IMR-90 (cell line): ENCODE data around the gene RBM39. TPM values are rescaled to one million over a fixed set of nuclear protein-coding genes. Genes with fewer than 3 reads are reported as not detected.
A peak's percentile ranks its signal among the peaks of the same experiment; 100 is the strongest.
"Not testable (repeated sequence)": the region's sequence is repeated elsewhere in the genome, so short reads cannot be mapped to it uniquely, and the experiment has no call there.

ENCODE experiments used
- ATAC-seq: fragments of 200-7000 bp; cut with Tn5 transposase; 2 replicates; pipeline ENCODE4 v1.9.1; 2020; ENCODE audit warnings: low read depth, mild to moderate bottlenecking, moderate library complexity
- BruUV-seq: library from RNA; stranded (reverse); fragments of 400-500 nt; replicated peaks from 2 replicates; lab custom pipeline; 2021; lab: Mats Ljungman, UMichigan
- CTCF ChIA-PET: fragments of 300-600 bp; formaldehyde crosslinking; extraction: SDS; loops from one replicate; lab custom pipeline; 2021; ENCODE audit warnings: antibody characterized with exemption; lab: Yijun Ruan, JAX
- POLR2A ChIA-PET: fragments of 300-600 bp; sonication (Branson Sonifier 250); formaldehyde crosslinking; loops from one replicate; lab custom pipeline; 2022; ENCODE audit warnings: antibody characterized with exemption; ENCODE audit not compliant: unreplicated experiment; lab: Charles Lee
- DNase-seq: peaks from one replicate; pipeline ENCODE4 v3.0.0; 2013
- H2AFZ ChIP-seq: replicated peaks from 2 replicates; pipeline ENCODE3; 2013; ENCODE audit warnings: low read length, mild to moderate bottlenecking; ENCODE audit not compliant: poor library complexity
- H2AK5ac ChIP-seq: 2 replicates; pipeline ENCODE4 v1.6.1; 2013; ENCODE audit warnings: low read depth, low read length, inconsistent platforms
- H2AK9ac ChIP-seq: replicated peaks from 2 replicates; pipeline ENCODE3; 2013; ENCODE audit warnings: mild to moderate bottlenecking, low read depth, low read length, moderate library complexity; ENCODE audit not compliant: poor library complexity
- H2BK120ac ChIP-seq: 2 replicates; pipeline ENCODE4 v1.6.1; 2013; ENCODE audit warnings: low read depth, low read length, inconsistent platforms
- H2BK15ac ChIP-seq: 3 replicates; pipeline ENCODE4 v1.6.1; 2013; ENCODE audit warnings: low read depth, low read length, inconsistent platforms
- H2BK20ac ChIP-seq: 2 replicates; pipeline ENCODE4 v1.6.1; 2013; ENCODE audit warnings: low read depth, mild to moderate bottlenecking, inconsistent platforms, low read length, moderate library complexity
- H2BK5ac ChIP-seq: 2 replicates; pipeline ENCODE4 v1.6.1; 2013; ENCODE audit warnings: mild to moderate bottlenecking, low read depth, low read length, inconsistent platforms; ENCODE audit not compliant: poor library complexity, severe bottlenecking
- H3K14ac ChIP-seq: replicated peaks from 2 replicates; pipeline ENCODE4 v1.6.1; 2013; ENCODE audit warnings: low read depth, low read length, inconsistent platforms
- H3K18ac ChIP-seq: 2 replicates; pipeline ENCODE4 v1.6.1; 2013; ENCODE audit warnings: low read depth, low read length, control low read depth
- H3K23ac ChIP-seq: 2 replicates; pipeline ENCODE4 v1.6.1; 2013; ENCODE audit warnings: low read depth, low read length, inconsistent platforms
- H3K27ac ChIP-seq: 2 replicates; pipeline ENCODE4 v1.5.1; 2013; ENCODE audit warnings: mild to moderate bottlenecking, control low read depth, low read length; ENCODE audit not compliant: insufficient read depth
- H3K27me3 ChIP-seq: 2 replicates; pipeline ENCODE4 v1.6.1; 2013; ENCODE audit warnings: low read length; ENCODE audit not compliant: control insufficient read depth, insufficient read depth
- H3K36me3 ChIP-seq: 2 replicates; pipeline ENCODE4 v1.6.1; 2013; ENCODE audit warnings: low read length, mixed read lengths; ENCODE audit not compliant: control insufficient read depth, insufficient read depth
- H3K4ac ChIP-seq: 2 replicates; pipeline ENCODE4 v1.6.1; 2013; ENCODE audit warnings: low read depth, low read length, inconsistent platforms
- H3K4me1 ChIP-seq: 2 replicates; pipeline ENCODE4 v1.6.1; 2013; ENCODE audit warnings: low read length, mixed read lengths; ENCODE audit not compliant: control insufficient read depth, insufficient read depth
- H3K4me2 ChIP-seq: 2 replicates; pipeline ENCODE4 v1.6.1; 2013; ENCODE audit warnings: low read depth, mild to moderate bottlenecking, control low read depth, low read length, moderate library complexity
- H3K4me3 ChIP-seq: 2 replicates; pipeline ENCODE4 v1.5.1; 2013; ENCODE audit warnings: low read depth, mild to moderate bottlenecking, control low read depth, low read length, moderate library complexity; ENCODE audit not compliant: insufficient read depth
- H3K56ac ChIP-seq: 2 replicates; pipeline ENCODE4 v1.6.1; 2013; ENCODE audit warnings: low read length, inconsistent platforms; ENCODE audit not compliant: insufficient read depth; ENCODE audit errors: extremely low read depth
- H3K79me1 ChIP-seq, 2 experiments: 2 replicates each; pipeline ENCODE4 v1.6.1; 2013; ENCODE audit warnings: low read length in 2 of 2, inconsistent platforms in 1 of 2, low read depth in 1 of 2
- H3K9ac ChIP-seq: 2 replicates; pipeline ENCODE4 v1.6.1; 2013; ENCODE audit warnings: low read depth, low read length, control low read depth
- H3K9me1 ChIP-seq: 2 replicates; pipeline ENCODE4 v1.6.1; 2013; ENCODE audit warnings: low read length, inconsistent platforms; ENCODE audit not compliant: insufficient read depth
- H3K9me3 ChIP-seq: 2 replicates; pipeline ENCODE4 v1.6.1; 2013; ENCODE audit warnings: low read length; ENCODE audit not compliant: control insufficient read depth, insufficient read depth
- H4K20me1 ChIP-seq: 2 replicates; pipeline ENCODE4 v1.6.1; 2013; ENCODE audit warnings: low read length, inconsistent platforms; ENCODE audit not compliant: insufficient read depth
- H4K5ac ChIP-seq: 2 replicates; pipeline ENCODE4 v1.6.1; 2013; ENCODE audit warnings: mild to moderate bottlenecking, low read depth, low read length, control low read depth
- H4K8ac ChIP-seq, 2 experiments: 2 replicates each; pipeline ENCODE4 v1.6.1; 2013; ENCODE audit warnings: low read depth in 2 of 2, low read length in 2 of 2, control low read depth in 1 of 2, inconsistent platforms in 1 of 2
- H4K91ac ChIP-seq: 2 replicates; pipeline ENCODE4 v1.6.1; 2013; ENCODE audit warnings: low read depth, low read length, inconsistent platforms; ENCODE audit not compliant: insufficient read depth
- FOS ChIP-seq: fragments of 150-350 bp; IDR thresholded peaks from 2 replicates; pipeline ENCODE4 v1.6.1; 2016; ENCODE audit warnings: low read depth, low read length
- MAFK ChIP-seq: IDR thresholded peaks from 2 replicates; pipeline ENCODE4 v1.6.1; 2012; ENCODE audit warnings: low read depth, low read length, improper control_type of control experiment
- NFE2L2 ChIP-seq: fragments of 150-350 bp; IDR thresholded peaks from 2 replicates; pipeline ENCODE4 v1.6.1; 2016; ENCODE audit warnings: low read depth, mild to moderate bottlenecking, low read length
- RCOR1 ChIP-seq: IDR thresholded peaks from 2 replicates; pipeline ENCODE4 v1.6.1; 2012; ENCODE audit warnings: mild to moderate bottlenecking, low read length, improper control_type of control experiment; ENCODE audit not compliant: insufficient replicate concordance
- USF2 ChIP-seq: fragments of 150-350 bp; IDR thresholded peaks from 2 replicates; pipeline ENCODE4 v1.6.1; 2017; ENCODE audit warnings: mild to moderate bottlenecking, antibody characterized with exemption, low read length, low read depth
- WGBS, 2 experiments: methylation state at CpG; one replicate each; pipeline versions ENCODE4 v1.1.5 to v1.1.7; 2013; ENCODE audit warnings: missing lambda C conversion rate in 2 of 2; ENCODE audit not compliant: insufficient read length in 1 of 2; ENCODE audit errors: extremely low coverage in 2 of 2; 5-methylcytosine and 5-hydroxymethylcytosine counted together
- dilution Hi-C: fragments of 300-500 bp; cut with HindIII; formaldehyde crosslinking; loops from one replicate; pipeline ENCODE4 v1.14.3; 2018; ENCODE audit warnings: low sequenced_read_pairs; ENCODE audit not compliant: unreplicated experiment
- in situ Hi-C: fragments of 300-500 bp; cut with MboI; formaldehyde crosslinking; loops from 3 replicates; pipeline ENCODE4 v1.14.3; 2019; ENCODE audit warnings: low sequenced_read_pairs, inconsistent platforms, mixed read lengths
- intact Hi-C: fragments of 100-400 bp; cut with micrococcal nuclease; formaldehyde crosslinking; loops from 2 replicates; pipeline ENCODE4 v1.10.0; 2022
- polyA plus RNA-seq, 3 experiments: library from polyadenylated mRNA; depleted of rRNA; stranded (reverse); fragments of >200 nt; gene quantifications; 2 replicates each; pipeline ENCODE4 v1.2.3, GENCODE V29; 2012; ENCODE audit warnings: low replicate concordance in 1 of 3
- total RNA-seq: library from RNA; depleted of rRNA; stranded (reverse); fragments of >200 nt; gene quantifications from 2 replicates; pipeline ENCODE4 v1.2.3, GENCODE V29; 2012

Gene RBM39
- total and polyA plus RNA-seq, 2 of the 4 experiments (the other 2 are of a cell fraction) = 106 to 166 TPM

- ChIA-PET POLR2A (no interaction called here), CTCF (no interaction called here)
- no TSS peak for BruUV-seq
- H2BK120ac ChIP-seq = no peak overlapping the region
- dilution Hi-C loops = no loop called here
- no peak overlapping the region for H3K23ac ChIP-seq
- H2AK5ac ChIP-seq = no peak overlapping the region
- H2AFZ ChIP-seq = no peak overlapping the region
- H2BK5ac ChIP-seq = no peak overlapping the region
- intact Hi-C loops = no loop called here
- peaks cover 6 to 12% of the 10 kb centered on the region in 2 experiments for H3K79me1 ChIP-seq
- H3K36me3 ChIP-seq = no peaks in the 10 kb centered on the region
- no peaks in the 10 kb centered on the region; the same call in 1 of the 2 replicates for H3K27me3 ChIP-seq
- in situ Hi-C loops = loop anchor here (25.0 kb wide), 1 partner anchor 370 kb away; no protein-coding TSS in a partner anchor
- peaks cover 6% of the 10 kb centered on the region; the same call in 1 of the 2 replicates for H3K9me1 ChIP-seq
- H4K8ac ChIP-seq = no peak overlapping the region
- ATAC-seq = no peak
- no peak overlapping the region for H3K14ac ChIP-seq
- no peak overlapping the region for H3K18ac ChIP-seq
- no peaks in the 10 kb centered on the region for H3K9me3 ChIP-seq
- peaks cover 12% of the 10 kb centered on the region for H3K4me1 ChIP-seq
- H2AK9ac ChIP-seq = no peak overlapping the region
- no peak overlapping the region for H3K56ac ChIP-seq
- no peak for DNase-seq
- no peak overlapping the region for H4K5ac ChIP-seq
- no peak overlapping the region for H3K27ac ChIP-seq
- no peak overlapping the region for H3K4me2 ChIP-seq
- no peak overlapping the region for H2BK20ac ChIP-seq
- H3K9ac ChIP-seq = no peak overlapping the region
- TF ChIP-seq FOS = no peak
- no peak for TF ChIP-seq USF2
- TF ChIP-seq NFE2L2 = no peak
- TF ChIP-seq MAFK = no peak
- TF ChIP-seq RCOR1 = no peak
- H4K91ac ChIP-seq = no peak overlapping the region
- H2BK15ac ChIP-seq = no peak overlapping the region
- H3K4me3 ChIP-seq = no peak overlapping the region
- H3K4ac ChIP-seq = no peak overlapping the region
- 33% methylated on average over 1 of the region's 4 CpGs; no CpG with 5 or more reads in 1 of the 2 experiments for WGBS, 2 experiments
- no peaks in the 10 kb centered on the region for H4K20me1 ChIP-seq
These were observed 24.8 kb upstream of the RBM39 start for GRCh38 chr20:35766843-35767242.

GRCh38 chr20:35764936-35765335, 22.9 kb upstream of the RBM39 start:
- H4K8ac ChIP-seq, H2AK9ac ChIP-seq, H2AFZ ChIP-seq, H2BK20ac ChIP-seq, H3K9ac ChIP-seq, H3K36me3 ChIP-seq, H3K4me2 ChIP-seq, H3K4ac ChIP-seq, H3K14ac ChIP-seq, H2BK120ac ChIP-seq, H3K79me1 ChIP-seq, H3K23ac ChIP-seq, H4K91ac ChIP-seq, H2BK15ac ChIP-seq, H4K20me1 ChIP-seq, POLR2A ChIA-PET, DNase-seq, H3K9me3 ChIP-seq, H2BK5ac ChIP-seq, dilution Hi-C loops, CTCF ChIA-PET, H3K56ac ChIP-seq, BruUV-seq, ATAC-seq, H3K4me1 ChIP-seq, H3K4me3 ChIP-seq, H4K5ac ChIP-seq, intact Hi-C loops, H3K27ac ChIP-seq, H3K27me3 ChIP-seq, H3K18ac ChIP-seq, H3K9me1 ChIP-seq: not testable (repeated sequence)
- no CpG with 5 or more reads among the region's 2 CpGs for WGBS, 2 experiments
- peak overlapping the region; percentile 24; the same call in 1 of the 2 replicates for H2AK5ac ChIP-seq
- in situ Hi-C loops = loop anchor here (25.0 kb wide), 1 partner anchor 372 kb away; no protein-coding TSS in a partner anchor
